Stimulated activated CD4-positive, alpha-beta T cell treated with anti-CD3 and anti-CD28 coated beads, Interleukin-1b, Interleukin-23, amount 100 ng/mL, for 4 hours (primary cell): Measurements from ENCODE around the gene PIP4P1.
A peak's percentile ranks its signal among the peaks of the same experiment; 100 is the strongest.
"Not testable (repeated sequence)": the region's sequence is repeated elsewhere in the genome, so short reads cannot be mapped to it uniquely, and the experiment has no call there.

Experiments
- DNase-seq, 2 donors: peaks; one replicate each; pipeline ENCODE4 v3.0.0-alpha.2; 2020; ENCODE audit warnings: low read depth in 2 of 2

Gene PIP4P1

GRCh38 chr14:20476776-20477175 is 15.5 kb upstream of the PIP4P1 start:
- DNase-seq, result no peak

- no peak for DNase-seq
These were observed 11.4 kb upstream of the PIP4P1 start for GRCh38 chr14:20472536-20473169.

- no peak for DNase-seq
These were observed 9.3 kb upstream of the PIP4P1 start for GRCh38 chr14:20470603-20470901.

DNA sequence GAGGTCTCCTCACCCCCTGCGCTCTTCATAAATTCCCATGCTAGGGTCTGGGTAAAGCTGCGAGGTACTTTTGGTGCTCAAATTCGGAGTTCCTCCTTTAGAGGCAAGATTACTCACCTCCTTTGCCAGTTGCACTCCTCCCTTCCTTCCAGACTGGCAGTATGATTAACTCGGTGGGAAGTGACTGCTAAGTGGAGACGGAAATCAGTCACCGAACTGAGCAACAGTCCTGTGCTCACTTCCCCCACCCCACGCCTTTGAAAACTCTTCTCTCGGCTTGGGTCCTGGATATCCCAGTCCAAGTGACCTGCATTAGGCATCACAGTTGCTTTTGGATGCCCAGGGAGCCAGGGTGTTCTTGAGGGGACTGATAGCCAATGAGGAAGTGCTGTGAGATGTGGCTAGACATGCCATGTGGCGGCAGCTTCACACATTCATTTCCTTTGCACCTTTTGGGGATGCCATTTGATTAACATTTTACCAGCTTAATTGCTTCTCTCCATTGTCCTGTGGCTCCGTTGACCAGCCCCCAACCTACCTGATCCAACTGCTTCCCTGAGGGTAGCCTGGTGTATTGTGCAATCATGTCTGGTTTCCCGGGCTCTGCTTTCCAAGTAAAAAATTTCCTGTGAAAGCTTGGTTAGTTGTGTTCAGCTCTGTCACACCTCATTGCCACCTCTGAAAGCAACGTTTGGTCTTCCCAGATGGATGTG is 8.8 kb upstream of the PIP4P1 start:
- DNase-seq, result peak; percentile 29 to 45

GRCh38 chr14:20469242-20469889 is 8.1 kb upstream of the PIP4P1 start, which contains the start of gene PNP:
Gene PNP (plus strand): TSS chr14:20469406. CDS start chr14:20469525, 119 bp downstream.
- DNase-seq, result peak; percentile 76 to 84

DNA sequence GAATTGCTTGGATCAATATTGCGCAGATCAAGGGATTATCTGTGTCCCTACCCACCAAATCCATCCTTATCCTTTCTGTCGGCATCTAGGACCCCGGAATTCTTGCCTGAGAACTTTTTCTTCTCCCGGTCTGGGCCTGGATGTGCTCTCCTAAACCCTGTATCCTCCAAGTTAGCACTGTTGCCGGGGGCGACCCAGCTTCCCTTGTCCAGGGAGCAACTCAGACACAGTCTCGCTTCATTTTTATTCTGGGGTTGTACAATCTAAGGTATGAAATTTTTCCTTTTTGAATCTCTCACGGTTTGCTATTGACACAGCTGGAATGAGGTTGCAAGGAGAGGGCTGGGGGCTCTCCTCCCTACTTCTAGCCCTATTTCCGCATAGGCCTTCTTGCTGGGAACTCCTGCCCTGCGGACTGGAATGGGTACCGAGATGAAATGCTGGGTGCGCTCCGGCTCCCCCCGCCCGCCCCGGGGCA is 7.6 kb upstream of the PIP4P1 start:
- DNase-seq, result no peak

- DNase-seq, result peak; percentile 35 to 45
These were observed 593 bp downstream of the PIP4P1 start for GRCh38 chr14:20460458-20461224.

- DNase-seq, result no peak
These were observed 3.0 kb downstream of the PIP4P1 start for GRCh38 chr14:20458031-20458789.

DNA sequence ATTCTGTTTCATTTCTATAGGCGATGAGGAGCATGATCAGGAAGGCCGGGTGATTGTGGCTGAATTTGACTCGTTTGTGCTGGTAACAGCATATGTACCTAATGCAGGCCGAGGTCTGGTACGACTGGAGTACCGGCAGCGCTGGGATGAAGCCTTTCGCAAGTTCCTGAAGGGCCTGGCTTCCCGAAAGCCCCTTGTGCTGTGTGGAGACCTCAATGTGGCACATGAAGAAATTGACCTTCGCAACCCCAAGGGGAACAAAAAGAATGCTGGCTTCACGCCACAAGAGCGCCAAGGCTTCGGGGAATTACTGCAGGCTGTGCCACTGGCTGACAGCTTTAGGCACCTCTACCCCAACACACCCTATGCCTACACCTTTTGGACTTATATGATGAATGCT is 4.3 kb downstream of the PIP4P1 start:
- DNase-seq, result no peak

DNA sequence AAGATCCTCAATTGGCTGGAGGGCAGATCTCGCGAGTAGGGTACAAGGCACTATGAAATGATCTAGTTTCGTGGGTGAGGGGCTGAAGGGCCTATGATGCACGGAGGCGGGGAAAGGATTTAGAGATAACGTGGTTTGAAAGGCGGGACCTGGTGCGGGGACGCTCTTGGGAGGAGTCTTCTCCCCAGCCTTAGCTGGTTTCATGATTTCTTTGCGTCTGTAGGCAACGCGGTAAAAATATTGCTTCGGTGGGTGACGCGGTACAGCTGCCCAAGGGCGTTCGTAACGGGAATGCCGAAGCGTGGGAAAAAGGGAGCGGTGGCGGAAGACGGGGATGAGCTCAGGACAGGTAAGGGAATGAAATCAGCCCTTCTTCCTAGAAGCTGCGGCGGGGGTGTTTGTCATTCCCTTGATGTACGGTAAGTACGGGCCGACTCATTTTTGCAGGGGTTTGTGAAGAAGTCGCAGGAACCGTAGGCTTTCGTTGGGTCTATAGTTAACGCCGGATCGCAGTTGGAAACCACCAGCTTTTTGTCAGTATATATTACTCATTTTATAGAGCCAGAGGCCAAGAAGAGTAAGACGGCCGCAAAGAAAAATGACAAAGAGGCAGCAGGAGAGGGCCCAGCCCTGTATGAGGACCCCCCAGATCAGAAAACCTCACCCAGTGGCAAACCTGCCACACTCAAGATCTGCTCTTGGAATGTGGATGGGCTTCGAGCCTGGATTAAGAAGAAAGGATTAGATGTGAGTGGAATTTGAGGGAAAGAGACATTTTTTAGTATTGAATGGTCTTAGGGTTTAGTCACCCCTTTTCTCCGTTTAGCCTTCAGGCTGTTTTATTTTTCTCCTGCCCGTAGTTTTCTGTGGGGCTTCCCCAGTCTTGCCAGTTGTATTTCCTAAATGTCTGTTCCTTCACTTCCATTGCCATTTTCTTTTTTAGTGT is 5.6 kb downstream of the PIP4P1 start:
- peak in 1 of 2 donors; percentile 34 for DNase-seq

DNA sequence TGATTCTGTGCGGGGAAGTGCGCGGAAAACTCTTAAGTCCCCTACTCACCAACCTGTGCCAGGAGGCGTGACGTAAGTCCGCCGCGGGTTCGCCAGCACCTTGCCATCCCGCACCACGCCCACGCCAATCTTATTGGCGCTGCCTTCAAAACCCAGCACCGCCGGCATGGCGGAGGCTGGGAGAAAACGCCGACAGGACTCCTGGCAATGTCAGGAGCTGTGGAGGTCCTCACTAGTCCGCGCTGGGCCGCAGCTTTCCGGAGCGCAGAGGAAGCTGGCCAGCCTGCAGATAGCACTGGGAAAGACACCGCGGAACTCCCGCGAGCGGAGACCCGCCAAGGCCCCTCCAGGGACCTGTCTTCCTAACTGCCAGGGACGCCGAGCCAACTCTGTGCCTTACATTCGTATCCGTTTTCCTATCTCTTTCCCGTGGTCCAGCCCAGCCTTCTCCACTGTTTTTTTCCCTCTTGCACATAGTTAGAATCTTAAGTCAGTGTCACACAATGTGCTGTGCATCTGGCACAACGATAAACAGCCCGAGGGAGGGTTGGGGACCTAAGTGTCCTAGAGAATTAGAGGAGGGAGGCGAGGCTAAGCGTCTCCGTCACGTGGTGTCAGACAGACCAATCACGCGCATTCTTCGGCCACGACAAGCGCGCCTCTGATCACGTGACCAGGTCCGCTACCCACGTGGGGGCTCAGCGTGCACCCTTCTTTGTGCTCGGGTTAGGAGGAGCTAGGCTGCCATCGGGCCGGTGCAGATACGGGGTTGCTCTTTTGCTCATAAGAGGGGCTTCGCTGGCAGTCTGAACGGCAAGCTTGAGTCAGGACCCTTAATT is 6.5 kb downstream of the PIP4P1 start, which contains the start of the genes APEX1 and OSGEP:
TSS of gene APEX1 (plus strand) at position 711 of the 839 bp plus-strand sequence. CDS start 420 bp downstream, outside the sequence.
TSS of gene OSGEP (minus strand) at position 297 of the 839 bp plus-strand sequence. CDS start at position 168, 129 bp downstream.
- DNase-seq, result peak; percentile 90 to 94

- DNase-seq, result not testable (repeated sequence)
These were observed 8.4 kb downstream of the PIP4P1 start for GRCh38 chr14:20452831-20453230.

GRCh38 chr14:20446889-20447288 is 14.3 kb downstream of the PIP4P1 start:
- DNase-seq, result no peak

- DNase-seq, result not testable (repeated sequence)
These were observed 17.6 kb downstream of the PIP4P1 start for GRCh38 chr14:20443650-20444049.

DNA sequence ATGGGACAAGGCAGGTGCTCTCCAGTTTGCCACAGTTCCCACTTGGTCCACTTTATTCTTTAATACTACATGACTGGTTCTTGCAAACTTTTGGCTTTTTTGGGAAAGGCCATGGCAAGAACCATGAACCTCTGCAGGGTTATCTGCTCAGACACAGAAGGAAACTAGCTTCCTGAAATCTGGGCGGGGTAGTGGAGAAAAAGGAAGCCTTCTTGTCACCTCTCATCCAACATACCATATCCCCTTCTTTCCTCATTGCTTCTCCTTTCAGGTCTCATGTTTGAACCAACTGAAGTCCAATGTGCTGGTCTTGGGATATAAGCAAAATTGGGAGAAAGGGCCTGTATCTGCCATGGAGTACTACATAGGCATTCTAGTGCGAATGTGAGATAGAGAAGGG is 19.8 kb downstream of the PIP4P1 start:
- no peak for DNase-seq

- no peak for DNase-seq
These were observed 20.4 kb downstream of the PIP4P1 start for GRCh38 chr14:20440882-20441281.

GRCh38 chr14:20440465-20440864 is 20.8 kb downstream of the PIP4P1 start:
- DNase-seq, result no peak

DNA sequence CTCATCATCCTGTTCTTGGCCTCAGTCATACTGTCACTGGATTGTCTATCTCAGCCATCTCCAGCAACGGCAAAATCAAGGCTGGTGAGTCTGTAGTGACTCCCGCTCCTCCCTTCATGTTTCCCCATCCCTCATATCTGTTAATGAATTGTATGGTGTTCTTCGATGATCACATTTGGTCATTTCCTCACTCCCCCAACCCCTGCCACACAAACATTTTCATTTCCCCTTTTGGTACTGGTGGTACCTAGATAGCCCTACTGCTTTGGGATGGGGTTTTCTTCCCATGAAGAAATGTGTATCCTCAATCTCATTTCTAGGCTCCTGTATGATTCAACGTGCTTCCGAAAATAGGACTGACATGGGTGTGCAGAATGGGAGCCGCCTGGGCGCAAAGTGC is 22.6 kb downstream of the PIP4P1 start:
- no peak for DNase-seq

DNA sequence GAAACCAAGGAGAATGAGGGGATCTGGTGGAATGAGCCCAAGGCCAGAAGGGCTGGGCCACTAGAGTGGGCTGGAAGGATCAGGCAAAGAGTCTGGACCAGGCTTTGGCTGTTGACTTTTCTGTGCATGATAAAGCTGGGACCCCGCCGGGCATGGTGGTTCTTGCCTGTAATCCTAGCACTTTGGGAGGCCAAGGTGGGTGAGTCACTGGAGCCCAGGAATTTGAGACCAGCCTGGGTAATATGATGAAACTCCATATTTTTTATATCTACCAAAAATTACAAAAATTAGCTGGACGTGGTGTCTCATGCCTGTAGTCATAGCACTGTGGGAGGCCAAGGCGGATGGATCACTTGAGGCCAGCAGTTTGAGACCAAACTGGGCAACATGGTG is 24.9 kb downstream of the PIP4P1 start:
- DNase-seq, result no peak
